A549 (cell line): Measurements from ENCODE around the gene TTLL11. TPM values are rescaled to one million over a fixed set of nuclear protein-coding genes. Genes with fewer than 3 reads are reported as not detected.

Experiments used
- ATAC-seq, 2 experiments: fragments of 200-7000 bp in 1 of 2; fragments of >200 bp in 1 of 2; cut with Nextera tagmentation in 1 of 2; cut with Tn5 transposase in 1 of 2; 3 replicates each; pipeline versions ENCODE4 v1.8.0 to v1.9.1; 2018 to 2020; ENCODE audit warnings: mild to moderate bottlenecking in 1 of 2, moderate library complexity in 1 of 2
- CTCF ChIA-PET: fragments of 300-600 bp; sonication (Branson Sonifier 250); formaldehyde crosslinking; extraction: SDS; loops from one replicate; lab custom pipeline; 2021; ENCODE audit warnings: antibody characterized with exemption, inconsistent platforms; lab: Yijun Ruan, JAX
- POLR2A ChIA-PET: fragments of 350-600 bp; formaldehyde crosslinking; extraction: SDS; loops from one replicate; lab custom pipeline; 2021; ENCODE audit warnings: antibody characterized with exemption, inconsistent platforms; lab: Yijun Ruan, JAX
- DNase-seq, 2 experiments: peaks; one replicate each; pipeline versions ENCODE4 v3.0.0 to v3.0.0-alpha.2; 2011 to 2016; ENCODE audit warnings: low read depth in 1 of 2, low spot score in 1 of 2
- FAIRE-seq: peaks from 2 replicates; lab custom pipeline; 2011; peaks lifted over from hg19 to GRCh38; lab: Jason Lieb, UNC
- H3K27ac ChIP-seq, 2 experiments: fragments of >200 bp; sonication (Bioruptor Twin); formaldehyde crosslinking; 3 replicates each; pipeline ENCODE4 v1.5.1; 2016 to 2017
- H3K4me1 ChIP-seq: fragments of >200 bp; sonication (Bioruptor Twin); formaldehyde crosslinking; 3 replicates; pipeline ENCODE4 v1.6.1; 2016
- H3K4me2 ChIP-seq: fragments of >200 bp; sonication (Bioruptor Twin); formaldehyde crosslinking; 3 replicates; pipeline ENCODE4 v1.6.1; 2016
- H3K4me3 ChIP-seq: fragments of >200 bp; sonication (Bioruptor Twin); formaldehyde crosslinking; 3 replicates; pipeline ENCODE4 v1.5.1; 2016
- H3K9me3 ChIP-seq: fragments of >200 bp; sonication (Bioruptor Twin); formaldehyde crosslinking; 3 replicates; pipeline ENCODE4 v1.6.1; 2016
- BHLHE40 ChIP-seq: IDR thresholded peaks from 2 replicates; pipeline ENCODE4 v1.6.1; 2012; ENCODE audit warnings: low read depth, low read length, inconsistent platforms
- CBX2 ChIP-seq: fragments of 200-600 bp; sonication (generic); IDR thresholded peaks from 2 replicates; pipeline ENCODE4 v1.6.1; 2016; ENCODE audit warnings: low read depth, mild to moderate bottlenecking, borderline replicate concordance
- CHD2 ChIP-seq: fragments of 150-350 bp; IDR thresholded peaks from 2 replicates; pipeline ENCODE4 v1.6.1; 2014; ENCODE audit warnings: low read length; ENCODE audit not compliant: partially characterized antibody
- CHD4 ChIP-seq: fragments of 200-600 bp; sonication (generic); IDR thresholded peaks from 2 replicates; pipeline ENCODE4 v1.6.1; 2016; ENCODE audit warnings: antibody characterized with exemption, mild to moderate bottlenecking, borderline replicate concordance
- EHF ChIP-seq: fragments of 250-450 bp; sonication (Bioruptor Pico); IDR thresholded peaks from 2 replicates; pipeline ENCODE4 v1.5.0; 2020; ENCODE audit warnings: mild to moderate bottlenecking
- ELK1 ChIP-seq: fragments of 150-350 bp; IDR thresholded peaks from 2 replicates; pipeline ENCODE4 v1.6.1; 2014; ENCODE audit warnings: low read depth, mild to moderate bottlenecking, low read length
- EP300 ChIP-seq, 2 experiments: fragments of >200 bp; sonication (Bioruptor Twin); formaldehyde crosslinking; IDR thresholded peaks; 2 replicates in 1 of 2; 3 replicates in 1 of 2; pipeline ENCODE4 v1.6.1; 2016 to 2017
- GATA3 ChIP-seq: IDR thresholded peaks from 2 replicates; pipeline ENCODE4 v1.6.1; 2012; ENCODE audit warnings: borderline replicate concordance
- HEYL ChIP-seq: fragments of 250-450 bp; sonication (Bioruptor Pico); IDR thresholded peaks from 2 replicates; pipeline ENCODE4 v1.8.0; 2021; ENCODE audit warnings: mild to moderate bottlenecking, moderate library complexity
- HMGXB4 ChIP-seq: fragments of 250-450 bp; sonication (Bioruptor Pico); IDR thresholded peaks from 2 replicates; pipeline ENCODE4 v1.5.0; 2021; ENCODE audit warnings: mild to moderate bottlenecking, moderate library complexity, borderline replicate concordance
- HOXA7 ChIP-seq: fragments of 250-450 bp; sonication (Bioruptor Pico); IDR thresholded peaks from 2 replicates; pipeline ENCODE4 v1.5.0; 2020; ENCODE audit warnings: mild to moderate bottlenecking, moderate library complexity
- JUN ChIP-seq, 2 experiments: fragments of >200 bp; sonication (Bioruptor Twin); formaldehyde crosslinking; IDR thresholded peaks; 2 replicates in 1 of 2; 3 replicates in 1 of 2; pipeline ENCODE4 v1.6.1; 2016 to 2017
- JUNB ChIP-seq: fragments of >200 bp; sonication (Bioruptor Twin); formaldehyde crosslinking; IDR thresholded peaks from 2 replicates; pipeline ENCODE4 v1.6.1; 2016
- KDM5A ChIP-seq: fragments of 200-600 bp; sonication (generic); IDR thresholded peaks from 2 replicates; pipeline ENCODE4 v1.6.1; 2016; ENCODE audit warnings: antibody characterized with exemption, mild to moderate bottlenecking
- MAZ ChIP-seq: fragments of 150-350 bp; IDR thresholded peaks from 2 replicates; pipeline ENCODE4 v1.6.1; 2014; ENCODE audit warnings: antibody characterized with exemption, low read depth, low read length, borderline replicate concordance
- NFE2L2 ChIP-seq: fragments of 150-350 bp; conservative IDR thresholded peaks from 2 replicates; pipeline ENCODE4 v1.6.1; 2014; ENCODE audit warnings: low read length
- POLR2AphosphoS2 ChIP-seq: conservative IDR thresholded peaks from 2 replicates; pipeline ENCODE4 v1.6.1; 2012; ENCODE audit warnings: low read length, improper control_type of control experiment, inconsistent platforms
- RAD21 ChIP-seq, 2 experiments: fragments of >200 bp in 1 of 2; sonication (Bioruptor Twin) in 1 of 2; formaldehyde crosslinking in 1 of 2; IDR thresholded peaks in 1 of 2; conservative IDR thresholded peaks in 1 of 2; 2 replicates in 1 of 2; 3 replicates in 1 of 2; pipeline ENCODE4 v1.6.1; 2012 to 2018; ENCODE audit warnings: inconsistent platforms in 1 of 2
- RCOR1 ChIP-seq: fragments of 150-350 bp; IDR thresholded peaks from 2 replicates; pipeline ENCODE4 v1.6.1; 2014; ENCODE audit warnings: antibody characterized with exemption, low read length, low read depth
- RFX5 ChIP-seq: fragments of 450-650 bp; IDR thresholded peaks from 2 replicates; pipeline ENCODE4 v1.7.1; 2014; ENCODE audit warnings: antibody characterized with exemption, mild to moderate bottlenecking, moderate library complexity
- RNF2 ChIP-seq: fragments of 200-600 bp; sonication (generic); IDR thresholded peaks from 2 replicates; pipeline ENCODE4 v1.6.1; 2016; ENCODE audit warnings: low read depth, mild to moderate bottlenecking, antibody characterized with exemption, moderate library complexity, borderline replicate concordance
- TFCP2L1 ChIP-seq: fragments of 250-450 bp; sonication (Bioruptor Pico); IDR thresholded peaks from 2 replicates; pipeline ENCODE4 v1.5.0; 2021; ENCODE audit warnings: mild to moderate bottlenecking
- TP53 ChIP-seq: fragments of 250-450 bp; sonication (Bioruptor Pico); IDR thresholded peaks from 2 replicates; pipeline ENCODE4 v1.5.0; 2021; ENCODE audit warnings: mild to moderate bottlenecking, moderate library complexity
- USF2 ChIP-seq: fragments of 450-650 bp; IDR thresholded peaks from 2 replicates; pipeline ENCODE4 v1.6.1; 2014; ENCODE audit warnings: antibody characterized with exemption
- ZNF302 ChIP-seq: fragments of 250-450 bp; sonication (Bioruptor Pico); IDR thresholded peaks from 2 replicates; pipeline ENCODE4 v1.9.0; 2021; ENCODE audit warnings: inconsistent platforms, mild to moderate bottlenecking, moderate library complexity
- WGBS: methylation state at CpG from one replicate; pipeline ENCODE4 v1.1.6; 2017; ENCODE audit errors: missing lambda C conversion rate; 5-methylcytosine and 5-hydroxymethylcytosine counted together
- polyA plus RNA-seq, 4 experiments: library from polyadenylated mRNA; depleted of rRNA in 3 of 4; stranded (reverse); fragments of >200 nt; fragmentation: RNase III in 1 of 4; extraction: RNeasy Plus Mini Kit Qiagen cat#74134 plus additional on column Dnase treatment in 1 of 4; gene quantifications; 2 replicates in 3 of 4; 3 replicates in 1 of 4; pipeline ENCODE4 v1.2.3, GENCODE V29; 2011 to 2017

Gene TTLL11
- polyA plus RNA-seq, 2 of the 4 experiments (the other 2 are of a cell fraction): 1.8 to 2.6 TPM

- CTCF ChIA-PET: no interaction called here
- WGBS: 91% methylated on average over 24 of the region's 27 CpGs
- POLR2A ChIA-PET: no interaction called here
- Histone ChIP-seq H3K4me3 (no peak overlapping the region), H3K9me3 (peaks cover 10% of the 10 kb centered on the region; the same call in 2 of the 3 replicates), H3K27ac (no peak overlapping the region), H3K4me1 (no peaks in the 10 kb centered on the region), H3K4me2 (no peak overlapping the region)
- FAIRE-seq: no peak
- ATAC-seq: peak in 1 of 2 experiments; percentile 47; a peak in 3 of 6 replicates
- TF ChIP-seq HMGXB4 (no peak), NFE2L2 (no peak), POLR2AphosphoS2 (no peak), KDM5A (no peak), TFCP2L1 (CRISPR knock-in tag) (no peak), RFX5 (no peak), MAZ (no peak), RCOR1 (no peak), JUN (IDR thresholded peaks at IDR 0.05) (no peak), EHF (CRISPR knock-in tag) (no peak)
- DNase-seq: no peak
Observed at GRCh38 chr9:121896545-121896943, 196.6 kb downstream of the TTLL11 start.

- Histone ChIP-seq H3K9me3 (peaks cover 10% of the 10 kb centered on the region; the same call in 2 of the 3 replicates), H3K4me3 (no peak overlapping the region)
- TF ChIP-seq BHLHE40 (no peak), TP53 (CRISPR knock-in tag) (no peak), CHD2 (no peak), EP300 (IDR thresholded peaks at IDR 0.05) (no peak), USF2 (no peak), POLR2AphosphoS2 (no peak), GATA3 (no peak), HEYL (CRISPR knock-in tag) (no peak), RAD21 (conservative IDR thresholded peaks at IDR 0.05 in 1 of 2, IDR thresholded peaks at IDR 0.05 in 1 of 2) (no peak), EHF (CRISPR knock-in tag) (no peak), HOXA7 (CRISPR knock-in tag) (no peak), CHD4 (no peak), RCOR1 (no peak), ZNF302 (CRISPR knock-in tag) (no peak), ELK1 (no peak), CBX2 (no peak), RNF2 (no peak), JUNB (no peak)
- TF ChIP-seq, all 56 proteins: peak for 0
- no peak for FAIRE-seq
- H3K27ac ChIP-seq: no peak overlapping the region
- POLR2A ChIA-PET: no interaction called here
- peak; percentile 72 to 80 for ATAC-seq
- no peak overlapping the region for H3K4me2 ChIP-seq
- 33% methylated on average over 12 of the region's 12 CpGs for WGBS
- DNase-seq: peak in 1 of 2 experiments; percentile 60
- H3K4me1 ChIP-seq: no peaks in the 10 kb centered on the region
- CTCF ChIA-PET: no interaction called here
Observed at GRCh38 chr9:121895818-121896544, 197.1 kb downstream of the TTLL11 start.
